Omental fat pad (tissue), 4 donors: ENCODE results near the gene REV3L. TPM values are rescaled to one million over a fixed set of nuclear protein-coding genes. Genes with fewer than 3 reads are reported as not detected.

Experiments
- ATAC-seq: fragments of 150-250 bp; one replicate; pipeline ENCODE4 v1.9.1; 2016; ENCODE audit warnings: mild to moderate bottlenecking, moderate library complexity; ENCODE audit not compliant: low FRiP score
- DNase-seq: peaks from one replicate; pipeline ENCODE4 v3.0.0-alpha.2; 2019; ENCODE audit warnings: low spot score
- CTCF ChIP-seq, 3 donors: fragments of 450-650 bp; IDR thresholded peaks; one replicate each; pipeline ENCODE4 v1.5.1; 2016 to 2017; ENCODE audit warnings: antibody characterized with exemption in 3 of 3, mild to moderate bottlenecking in 3 of 3, moderate library complexity in 2 of 3
- total RNA-seq, 4 donors: library from RNA; depleted of rRNA; stranded (reverse); fragments of >200 nt; gene quantifications; one replicate each; pipeline ENCODE4 v1.1.0, GENCODE V29; 2016

REV3L gene
- total RNA-seq, 4 donors from 2014 or later, result 55.5 to 111 (median 63.2) TPM

DNA sequence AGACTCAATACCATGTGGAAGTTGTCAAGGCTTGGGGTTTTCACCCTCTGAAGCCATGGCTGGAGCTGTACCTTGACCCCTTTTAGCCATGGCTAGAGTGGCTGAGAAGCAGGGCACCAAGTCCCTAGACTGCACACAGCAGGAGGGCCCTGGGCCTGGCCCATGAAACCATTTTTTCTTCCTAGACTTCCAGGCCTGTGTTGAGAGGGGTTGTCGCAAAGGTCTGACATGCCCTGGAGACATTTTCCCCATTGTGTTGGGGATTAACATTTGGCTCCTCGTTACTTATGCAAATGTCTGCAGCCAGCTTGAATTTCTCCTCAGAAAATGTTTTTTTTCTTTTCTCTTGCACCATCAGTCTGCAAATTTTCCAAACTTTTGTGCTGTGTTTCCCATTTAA, 199.3 kb downstream of the REV3L start:
- ATAC-seq (no peak), DNase-seq (no peak)
- no peak for TF ChIP-seq CTCF (IDR thresholded peaks at IDR 0.05)

- TF ChIP-seq CTCF (IDR thresholded peaks at IDR 0.05), result no peak
- ATAC-seq (no peak), DNase-seq (no peak)
These were observed 200.5 kb downstream of the REV3L start for GRCh38 chr6:111282515-111282914.

DNA sequence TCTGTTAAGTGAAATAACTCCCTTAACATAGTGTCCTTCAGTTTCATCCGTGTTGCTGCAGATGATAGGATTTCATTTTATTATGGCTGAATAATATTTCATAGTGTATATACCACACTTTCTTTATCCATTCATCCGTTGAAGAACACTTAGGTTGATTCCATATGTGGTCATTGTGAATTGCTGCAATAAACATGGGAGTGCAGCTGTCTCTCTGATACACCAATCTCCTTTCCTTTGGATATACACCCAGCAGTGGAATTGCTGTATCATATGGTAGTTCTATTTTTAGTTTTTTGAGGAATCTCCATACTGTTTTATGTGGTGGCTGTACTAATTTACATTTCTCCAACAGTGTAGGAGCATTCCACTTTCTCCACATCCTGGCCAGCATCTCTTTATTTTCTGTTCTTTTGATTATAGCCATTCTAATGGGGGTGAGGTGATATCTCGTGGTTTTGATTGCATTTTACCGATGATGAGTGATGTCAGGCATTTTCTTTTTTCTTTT, 202.5 kb downstream of the REV3L start:
- TF ChIP-seq CTCF (IDR thresholded peaks at IDR 0.05), result no peak
- no peak for DNase-seq
- ATAC-seq, result no peak

GRCh38 chr6:111278731-111279130, 204.3 kb downstream of the REV3L start:
- ATAC-seq, result no peak
- no peak for DNase-seq
- TF ChIP-seq CTCF (IDR thresholded peaks at IDR 0.05), result no peak

- TF ChIP-seq CTCF (IDR thresholded peaks at IDR 0.05), result no peak
- ATAC-seq (no peak), DNase-seq (no peak)
These were observed 205.2 kb downstream of the REV3L start for GRCh38 chr6:111277819-111278218.

DNA sequence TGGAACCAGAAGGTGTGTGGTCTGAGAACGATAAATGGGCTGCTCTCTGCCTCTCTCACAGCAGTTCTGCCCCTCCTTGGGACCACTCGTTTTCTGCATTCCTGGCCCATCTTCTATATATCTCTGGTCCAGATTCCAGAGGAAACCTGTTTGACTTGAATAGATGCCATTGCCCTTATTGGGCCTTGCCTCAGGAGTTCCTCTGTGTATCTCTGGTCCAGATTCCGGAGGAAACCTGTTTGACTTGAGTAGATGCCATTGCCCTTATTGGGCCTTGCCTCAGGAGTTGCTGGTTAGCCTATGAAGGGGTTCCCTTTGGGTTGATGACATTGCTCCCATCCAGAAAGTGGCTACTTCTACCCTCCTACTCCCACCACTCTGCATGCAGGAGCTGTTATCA, 206.3 kb downstream of the REV3L start:
- no peak for ATAC-seq
- no peak for DNase-seq
- no peak for TF ChIP-seq CTCF (IDR thresholded peaks at IDR 0.05)

DNA sequence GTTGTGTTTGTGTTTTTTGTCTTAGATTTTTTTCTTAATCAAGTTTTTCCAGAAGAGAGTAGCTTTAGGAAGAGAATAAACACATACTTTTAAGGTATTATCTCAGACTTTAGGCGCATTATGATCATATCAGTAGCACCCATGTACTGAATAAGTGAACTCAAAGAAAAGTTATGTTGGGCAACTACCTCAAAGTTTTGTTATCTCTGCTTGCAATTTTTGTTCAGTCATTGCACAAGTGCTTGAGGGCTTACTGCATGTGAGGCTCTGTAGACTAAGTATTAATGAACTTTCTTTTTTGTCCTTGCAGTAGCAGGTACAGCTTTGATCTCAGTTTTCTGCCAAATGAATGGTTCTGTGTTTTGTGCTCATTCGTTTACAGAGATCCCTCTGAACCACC, 206.7 kb downstream of the REV3L start:
- DNase-seq (no peak), ATAC-seq (no peak)
- no peak for TF ChIP-seq CTCF (IDR thresholded peaks at IDR 0.05)
